GM19372 (cell line): ENCODE data around the gene DHRS13.
"Not testable (repeated sequence)": the region's sequence is repeated elsewhere in the genome, so short reads cannot be mapped to it uniquely, and the experiment has no call there.

Experiments used
- ATAC-seq: cut with Tn5 transposase; IDR thresholded peaks from one replicate; pipeline ENCODE4 v1.9.1; 2021; ENCODE audit warnings: mild to moderate bottlenecking, low read depth, moderate library complexity; ENCODE audit not compliant: unreplicated experiment

The DHRS13 gene

GRCh38 chr17:28887871-28888471 is 14.9 kb downstream of the DHRS13 start:
- no peak for ATAC-seq

GRCh38 chr17:28885951-28886350 is 16.9 kb downstream of the DHRS13 start:
- ATAC-seq, result no peak

- no peak for ATAC-seq
Measured at GRCh38 chr17:28885363-28885762, 17.5 kb downstream of the DHRS13 start.

- no peak for ATAC-seq
Measured at GRCh38 chr17:28883967-28884702, 18.7 kb downstream of the DHRS13 start.

- ATAC-seq, result no peak
Measured at GRCh38 chr17:28882154-28882895, 20.6 kb downstream of the DHRS13 start.

- ATAC-seq, result no peak
Measured at GRCh38 chr17:28881533-28882056, 21.3 kb downstream of the DHRS13 start.

GRCh38 chr17:28880572-28880945 is 22.3 kb downstream of the DHRS13 start:
- no peak for ATAC-seq

- ATAC-seq, result no peak
Measured at GRCh38 chr17:28879886-28880571, 22.9 kb downstream of the DHRS13 start.

GRCh38 chr17:28878981-28879380 is 23.9 kb downstream of the DHRS13 start:
- ATAC-seq, result no peak

GRCh38 chr17:28878158-28878910 is 24.5 kb downstream of the DHRS13 start:
- ATAC-seq, result no peak

- not testable (repeated sequence) for ATAC-seq
Measured at GRCh38 chr17:28877150-28877711, 25.6 kb downstream of the DHRS13 start.

GRCh38 chr17:28875848-28876550 is 26.9 kb downstream of the DHRS13 start:
- ATAC-seq, result no peak

GRCh38 chr17:28874750-28875149 is 28.1 kb downstream of the DHRS13 start:
- no peak for ATAC-seq

GRCh38 chr17:28873839-28874238 is 29.0 kb downstream of the DHRS13 start:
- no peak for ATAC-seq

GRCh38 chr17:28871056-28871579 is 31.8 kb downstream of the DHRS13 start:
- peak; percentile 97 for ATAC-seq

GRCh38 chr17:28867276-28867675 is 35.6 kb downstream of the DHRS13 start:
- ATAC-seq, result no peak

GRCh38 chr17:28865946-28866752 is 36.7 kb downstream of the DHRS13 start:
- ATAC-seq, result no peak
